ENCODE measurements around the gene UBE2N.
"Not testable (repeated sequence)": the region's sequence is repeated elsewhere in the genome, so short reads cannot be mapped to it uniquely, and the experiment has no call there.

UBE2N gene

DNA sequence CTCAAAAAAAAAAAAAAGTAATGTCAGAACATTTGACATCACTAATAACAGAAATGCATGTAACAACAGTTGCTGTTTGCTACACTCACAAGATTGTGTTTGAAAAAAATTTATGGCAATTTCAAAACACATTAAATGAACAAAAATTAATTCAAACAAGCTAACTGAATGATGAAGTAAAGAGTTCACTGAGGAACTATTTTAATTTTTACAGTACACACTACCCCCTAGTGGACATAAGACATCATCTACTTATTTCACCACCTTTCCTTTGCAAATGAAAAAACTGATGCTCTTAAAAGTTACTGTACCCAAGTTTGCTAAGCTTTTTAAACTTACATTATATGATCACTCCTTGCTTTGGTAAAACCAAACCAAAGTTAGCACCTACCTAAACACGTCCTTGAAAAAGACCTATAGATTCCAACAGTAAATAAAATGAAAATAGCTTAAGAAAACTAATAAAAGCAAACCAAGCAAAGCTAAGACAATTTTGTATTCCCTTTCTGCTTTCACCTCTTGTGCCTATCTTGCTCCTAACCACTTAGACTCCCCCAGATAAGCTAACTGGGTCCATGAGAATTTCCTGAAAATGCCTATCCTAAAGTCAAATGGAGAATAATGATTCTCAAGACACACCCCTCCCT, 22.2 kb downstream of the UBE2N start:
- no peak overlapping the region for H3K4me3 ChIP-seq (ENCODE audit: low read length)
- DNase-seq (ENCODE audit: low read depth, low spot score) = peak; percentile 49

DNA sequence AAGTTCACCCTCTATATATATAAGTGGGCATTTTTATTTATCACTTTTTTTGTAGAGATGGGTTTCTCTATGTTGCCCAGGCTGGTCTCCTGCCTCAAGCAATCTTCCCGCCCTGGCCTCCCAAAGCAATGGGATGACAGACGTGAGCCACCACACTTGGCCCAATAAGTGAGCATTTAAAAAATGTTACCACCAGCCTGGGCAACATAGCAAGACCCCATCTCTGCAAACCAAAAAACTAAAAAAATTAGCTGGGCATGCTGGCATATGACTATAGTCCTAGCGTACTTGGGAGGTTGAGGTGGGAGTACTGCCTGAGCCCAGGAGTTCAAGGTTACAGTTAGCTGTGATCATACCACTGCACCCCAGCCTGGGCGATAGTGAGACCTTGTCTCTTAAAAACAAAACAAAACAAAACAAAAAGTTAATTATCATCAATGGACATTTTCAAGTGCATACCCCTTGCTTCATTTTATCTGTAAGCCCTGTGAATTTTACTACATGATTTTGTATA, 23.7 kb downstream of the UBE2N start:
- no peak for DNase-seq (ENCODE audit: low read depth, low spot score)

GRCh38 chr12:93415723-93416464, 25.9 kb downstream of the UBE2N start:
- no peak for DNase-seq (ENCODE audit: low read depth, low spot score)
- no peak overlapping the region for H3K4me3 ChIP-seq (ENCODE audit: low read length)

More for the DNA sequence above, 23.7 kb downstream of the UBE2N start:
- no peak overlapping the region for H3K4me3 ChIP-seq (ENCODE audit: low read length)

DNA sequence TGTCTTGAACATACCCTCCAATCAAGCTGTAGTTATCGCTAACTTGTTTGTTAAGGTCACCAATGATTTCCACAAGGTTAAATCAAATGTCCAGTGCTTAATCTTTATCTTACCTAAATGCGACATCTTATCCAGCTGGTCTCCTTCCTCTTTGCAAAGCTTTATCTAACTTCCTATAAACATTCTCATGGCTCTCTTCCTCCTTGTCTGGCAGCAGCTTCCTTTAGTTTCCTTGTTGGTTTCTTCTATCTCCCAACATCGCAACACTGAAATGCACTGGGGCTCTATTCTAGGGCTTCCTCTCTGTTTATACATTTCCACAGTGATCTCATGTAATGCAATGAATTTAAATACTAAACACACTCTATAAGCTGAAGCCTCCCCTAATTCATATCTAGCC, 28.7 kb downstream of the UBE2N start:
- DNase-seq (ENCODE audit: low read depth, low spot score) = no peak
- no peak overlapping the region for H3K4me3 ChIP-seq (ENCODE audit: low read length)

DNA sequence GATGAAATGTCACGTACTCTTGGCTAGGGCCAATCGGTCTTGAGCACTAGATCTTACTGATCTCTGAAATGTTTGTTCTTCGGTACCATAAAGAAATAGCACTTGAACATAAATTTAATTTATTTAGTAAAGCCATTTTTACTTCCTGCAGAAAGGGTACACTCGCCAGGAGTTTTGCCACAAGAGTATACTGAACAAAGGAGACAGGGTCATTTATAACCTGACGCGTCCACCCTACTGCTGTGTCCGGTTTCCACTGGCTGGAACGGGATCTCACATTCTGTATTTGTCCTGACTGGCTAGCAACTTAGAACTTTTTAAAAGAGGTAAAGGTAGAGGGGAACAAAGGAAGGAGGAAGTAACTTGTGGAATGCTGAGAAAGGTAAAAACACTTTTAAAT, 29.4 kb downstream of the UBE2N start:
- not testable (repeated sequence) for H3K4me3 ChIP-seq (ENCODE audit: low read length); DNase-seq (ENCODE audit: low read depth, low spot score)

- H3K4me3 ChIP-seq (ENCODE audit: low read length); DNase-seq (ENCODE audit: low read depth, low spot score): not testable (repeated sequence)
Observed at GRCh38 chr12:93411060-93411459, 30.7 kb downstream of the UBE2N start.

DNA sequence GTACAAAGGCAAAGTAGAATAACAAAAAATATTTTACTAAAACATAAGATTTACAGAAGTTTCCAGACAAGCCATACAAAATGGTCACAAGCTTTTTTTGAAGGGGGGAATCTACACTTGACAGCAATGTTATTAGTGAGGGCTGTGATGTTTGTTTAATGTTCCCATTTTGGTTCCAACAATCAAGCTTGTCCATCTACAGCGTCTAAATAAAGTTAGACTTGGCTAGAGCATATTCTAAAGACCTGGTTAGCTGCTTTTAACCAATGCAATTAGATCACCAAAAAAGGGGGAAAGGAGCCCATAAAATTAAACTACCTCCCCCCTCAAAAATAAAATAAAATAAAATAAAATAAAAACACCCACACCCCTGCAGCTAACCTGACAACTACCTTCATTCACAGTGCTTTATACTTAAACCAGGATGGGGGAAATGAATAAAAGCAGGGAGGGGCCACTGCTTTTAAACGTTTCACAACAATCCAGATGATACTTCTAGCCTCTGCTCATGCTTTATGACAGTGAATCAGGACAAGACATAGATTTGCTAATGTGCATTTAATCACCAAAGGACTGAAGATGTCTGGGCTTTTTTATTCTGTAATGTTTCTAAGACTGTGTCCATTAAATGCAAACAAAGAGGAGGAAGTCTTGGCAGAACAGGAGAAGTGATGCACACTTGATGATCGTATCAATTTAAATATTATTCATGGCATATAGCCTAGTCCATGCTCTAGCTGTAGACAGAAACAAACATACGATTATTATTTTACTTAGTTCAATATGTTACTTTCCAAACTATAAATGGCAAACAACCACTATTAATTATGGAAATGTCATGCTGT, 32.2 kb downstream of the UBE2N start:
- DNase-seq (ENCODE audit: low read depth, low spot score); H3K4me3 ChIP-seq (ENCODE audit: low read length): not testable (repeated sequence)

DNA sequence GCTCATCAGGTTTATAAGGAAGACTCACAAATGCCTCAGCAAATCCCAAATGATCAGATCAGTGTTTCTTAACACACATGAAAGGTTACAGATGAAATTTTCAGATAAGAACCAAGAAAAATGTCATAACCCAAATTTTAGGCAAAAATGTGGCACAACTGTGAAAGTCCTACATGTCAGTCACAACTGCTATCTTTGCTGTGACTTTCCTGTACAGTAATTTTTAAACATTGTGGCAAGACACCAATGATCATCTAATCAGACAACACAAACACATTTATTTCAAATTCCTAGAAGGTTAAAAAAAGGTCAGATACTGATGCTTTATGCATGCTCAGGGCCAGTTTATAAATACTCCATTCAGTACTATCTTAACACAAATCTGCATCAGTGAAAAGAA, 32.9 kb downstream of the UBE2N start:
- no peak for DNase-seq (ENCODE audit: low read depth, low spot score)
- H3K4me3 ChIP-seq (ENCODE audit: low read length) = no peak overlapping the region

DNA sequence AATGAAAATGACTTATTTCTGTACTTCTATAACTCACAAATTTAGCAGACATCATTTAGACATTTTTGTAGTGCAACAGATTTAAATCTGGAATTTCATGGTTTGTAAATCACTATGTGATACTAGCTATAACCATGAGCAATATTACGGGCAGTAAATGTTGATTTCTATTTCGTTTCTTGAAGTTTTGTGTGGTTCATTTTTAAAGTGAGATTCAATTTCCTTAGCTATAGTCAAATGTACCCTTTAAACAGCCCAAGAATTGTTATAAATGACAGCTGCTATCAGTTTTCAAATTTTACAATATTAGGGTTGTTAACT, 33.8 kb downstream of the UBE2N start:
- no peak overlapping the region for H3K4me3 ChIP-seq (ENCODE audit: low read length)
- no peak for DNase-seq (ENCODE audit: low read depth, low spot score)

DNA sequence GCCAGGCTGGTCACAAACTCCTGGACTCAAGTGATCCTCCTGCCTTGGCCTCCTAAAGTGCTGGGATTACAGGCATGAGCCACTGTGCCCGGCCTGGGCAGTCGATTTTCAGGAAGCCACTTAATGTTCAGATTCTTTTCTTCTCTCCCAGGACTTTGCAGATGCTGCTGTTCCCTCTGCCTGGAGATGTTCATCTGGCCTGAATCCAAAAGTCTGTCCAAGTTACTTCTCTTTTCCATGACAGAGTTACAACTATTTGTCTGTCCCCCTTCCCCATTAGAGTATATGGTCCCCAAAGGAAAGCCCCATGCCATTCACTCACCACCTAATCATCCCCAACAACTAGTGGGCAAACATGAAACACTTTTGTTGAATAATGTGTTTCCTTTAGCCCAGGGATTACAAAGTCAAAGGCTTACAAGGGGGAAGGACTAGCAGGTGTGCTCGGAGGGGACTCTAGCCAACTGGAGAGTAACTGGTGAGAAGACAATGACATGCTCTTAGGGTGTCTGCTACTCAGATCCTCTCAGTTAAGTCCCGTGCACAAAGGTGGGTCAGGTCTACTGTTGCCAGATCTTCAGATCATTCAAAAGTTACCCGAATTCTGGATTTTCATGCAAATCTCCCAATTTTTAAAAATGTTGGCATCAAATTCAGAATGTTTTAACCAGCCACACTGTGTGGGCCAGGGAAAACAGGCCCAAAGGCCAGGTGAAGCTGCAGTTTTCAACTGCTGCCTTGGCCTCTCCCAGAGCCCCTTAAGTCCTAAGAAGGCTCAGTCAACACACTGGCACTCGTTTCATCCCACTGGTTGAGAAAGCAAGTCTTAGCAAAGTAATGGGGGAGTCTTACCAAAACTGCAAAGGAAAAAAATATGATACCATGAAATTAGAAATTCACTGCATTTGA, 34.4 kb downstream of the UBE2N start:
- no peak for DNase-seq (ENCODE audit: low read depth, low spot score)
- H3K4me3 ChIP-seq (ENCODE audit: low read length) = no peak overlapping the region

- DNase-seq (ENCODE audit: low read depth, low spot score) = no peak
- H3K4me3 ChIP-seq (ENCODE audit: low read length) = no peak overlapping the region
Observed at GRCh38 chr12:93404961-93405849, 36.5 kb downstream of the UBE2N start.

DNA sequence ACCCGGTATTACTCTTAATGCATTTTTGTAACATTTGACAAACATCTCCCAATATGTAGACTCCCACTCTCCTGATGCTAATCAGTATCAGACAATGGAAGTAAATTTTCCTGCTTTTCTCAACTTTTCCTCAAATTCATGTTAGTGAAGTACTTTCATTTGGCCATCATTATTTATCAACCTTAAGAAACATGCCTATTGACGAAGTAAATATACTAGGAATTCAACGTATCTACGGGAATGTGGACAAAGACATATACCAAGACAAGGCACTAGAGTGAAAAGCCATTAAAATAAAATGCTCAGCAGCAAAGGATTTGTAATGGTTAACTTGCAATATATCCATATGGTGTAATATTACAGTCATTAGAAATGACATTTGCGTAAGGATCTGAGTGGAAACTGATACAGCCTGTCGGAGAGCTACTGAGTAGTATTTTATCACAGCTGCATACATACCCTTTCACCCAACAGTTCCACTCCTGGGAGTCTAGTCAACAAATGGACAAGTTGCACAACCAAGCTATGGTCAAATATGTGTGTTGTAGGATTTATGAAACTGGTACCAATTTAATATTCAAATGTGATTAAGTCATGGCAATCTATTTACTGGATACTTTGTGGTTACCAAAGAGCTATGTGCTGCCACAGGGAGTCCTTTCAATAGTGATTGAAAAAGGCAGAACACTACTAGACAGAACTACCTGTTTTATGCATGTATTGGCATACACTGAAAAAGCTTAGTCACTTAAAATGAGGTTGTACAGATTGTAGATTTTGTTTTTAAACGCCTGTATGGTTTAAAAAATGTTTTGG, 37.6 kb downstream of the UBE2N start:
- no peak for DNase-seq (ENCODE audit: low read depth, low spot score)
- H3K4me3 ChIP-seq (ENCODE audit: low read length) = no peak overlapping the region

GRCh38 chr12:93402333-93403311, 39.1 kb downstream of the UBE2N start:
- DNase-seq (ENCODE audit: low read depth, low spot score) = no peak
- H3K4me3 ChIP-seq (ENCODE audit: low read length) = no peak overlapping the region

DNA sequence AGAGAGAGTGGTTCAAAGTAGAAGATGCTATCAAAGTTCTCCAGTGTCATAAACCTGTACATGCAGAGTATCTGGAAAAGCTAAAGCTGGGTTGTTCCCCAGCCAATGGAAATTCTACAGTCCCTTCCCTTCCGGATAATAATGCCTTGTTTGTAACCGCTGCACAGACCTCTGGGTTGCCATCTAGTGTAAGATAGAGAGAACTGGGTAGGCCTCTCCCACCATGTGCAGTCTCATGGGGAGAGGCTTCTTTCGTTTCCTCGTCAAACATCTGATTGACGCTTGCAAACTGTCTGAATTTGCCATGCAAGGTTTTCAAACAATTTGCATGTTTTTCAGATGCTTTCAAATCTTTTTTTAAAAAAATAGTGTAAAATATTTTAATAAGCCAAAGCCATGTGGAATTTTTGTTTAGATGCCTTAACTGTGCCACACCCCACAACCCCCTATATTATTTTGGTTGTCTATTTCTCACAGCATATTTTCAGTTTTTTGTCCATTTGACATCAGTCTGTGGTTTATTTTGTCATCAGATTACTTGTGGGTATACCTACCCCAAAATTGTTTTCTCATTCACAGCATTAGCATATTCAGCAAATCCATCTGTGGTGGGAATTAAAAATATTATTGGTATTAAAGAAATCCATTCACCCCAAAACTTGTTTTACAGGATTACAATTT, 42.4 kb downstream of the UBE2N start:
- not testable (repeated sequence) for H3K4me3 ChIP-seq (ENCODE audit: low read length); DNase-seq (ENCODE audit: low read depth, low spot score)

GRCh38 chr12:93397412-93397811, 44.3 kb downstream of the UBE2N start:
- no peak overlapping the region for H3K4me3 ChIP-seq (ENCODE audit: low read length)
- no peak for DNase-seq (ENCODE audit: low read depth, low spot score)

- H3K4me3 ChIP-seq (ENCODE audit: low read length) = no peak overlapping the region
- no peak for DNase-seq (ENCODE audit: low read depth, low spot score)
Observed at GRCh38 chr12:93393425-93393824, 48.3 kb downstream of the UBE2N start.

Data from Jurkat, Clone E6-1 (cell line).